Cardiac muscle cell (in vitro differentiated cells and primary cell): ENCODE measurements around the gene YTHDC2. TPM values are rescaled to one million over a fixed set of nuclear protein-coding genes. Genes with fewer than 3 reads are reported as not detected.

Source experiments
- DNase-seq, 2 donors: peaks; one replicate each; pipeline versions ENCODE4 v3.0.0 to v3.0.0-alpha.2; 2010 to 2017; ENCODE audit warnings: low read depth in 1 of 2, low spot score in 1 of 2
- H3K27ac ChIP-seq: fragments of 200-600 bp; sonication (generic); 2 replicates; pipeline ENCODE4 v1.5.1; 2016
- H3K27me3 ChIP-seq: fragments of 200-600 bp; sonication (generic); 2 replicates; pipeline ENCODE4 v1.6.0; 2016; ENCODE audit warnings: control low read depth
- H3K36me3 ChIP-seq: fragments of 200-600 bp; sonication (generic); 2 replicates; pipeline ENCODE4 v1.5.1; 2016; ENCODE audit warnings: control low read depth
- H3K4me1 ChIP-seq: fragments of 200-600 bp; sonication (generic); 2 replicates; pipeline ENCODE4 v1.8.1; 2017; ENCODE audit warnings: low read depth, mild to moderate bottlenecking, mixed run types
- H3K4me3 ChIP-seq: fragments of 200-600 bp; sonication (generic); 2 replicates; pipeline ENCODE4 v1.5.1; 2016; ENCODE audit warnings: mild to moderate bottlenecking
- H3K9me3 ChIP-seq: fragments of 200-600 bp; sonication (generic); 2 replicates; pipeline ENCODE4 v1.5.1; 2017; ENCODE audit warnings: low read depth, mild to moderate bottlenecking, control low read depth
- CTCF ChIP-seq: IDR thresholded peaks from 2 replicates; pipeline ENCODE4 v1.5.1; 2012; ENCODE audit warnings: low read depth, mild to moderate bottlenecking, low read length
- polyA plus RNA-seq: library from polyadenylated mRNA; unstranded; fragments of >200 nt; fragmentation: Nextera tagmentation; extraction: Ambion mirVana; gene quantifications from 2 replicates; pipeline ENCODE4 v1.2.1, GENCODE V29; 2016
- total RNA-seq: library from RNA; depleted of rRNA; stranded (reverse); fragments of >200 nt; gene quantifications from 2 replicates; pipeline ENCODE4 v1.2.3, GENCODE V29; 2016

The YTHDC2 gene
- total RNA-seq (8.7 and 16.1 TPM in 2 replicates), polyA plus RNA-seq (11.2 and 11.4 TPM in 2 replicates)

- TF ChIP-seq CTCF, result peak; percentile 23
- Histone ChIP-seq H3K9me3 (no peaks in the 10 kb centered on the region), H3K4me1 (no peaks in the 10 kb centered on the region), H3K36me3 (no peaks in the 10 kb centered on the region), H3K4me3 (peak within 1 kb of the TSS; percentile 69), H3K27me3 (no peaks in the 10 kb centered on the region), H3K27ac (peak within 1 kb of the TSS; percentile 89)
- DNase-seq, result peak; percentile 92
These were observed at the start of gene YTHDC2 for GRCh38 chr5:113513384-113514288. YTHDC2 (plus strand) TSS chr5:113513694; CDS start chr5:113513896, 202 bp downstream.

DNA sequence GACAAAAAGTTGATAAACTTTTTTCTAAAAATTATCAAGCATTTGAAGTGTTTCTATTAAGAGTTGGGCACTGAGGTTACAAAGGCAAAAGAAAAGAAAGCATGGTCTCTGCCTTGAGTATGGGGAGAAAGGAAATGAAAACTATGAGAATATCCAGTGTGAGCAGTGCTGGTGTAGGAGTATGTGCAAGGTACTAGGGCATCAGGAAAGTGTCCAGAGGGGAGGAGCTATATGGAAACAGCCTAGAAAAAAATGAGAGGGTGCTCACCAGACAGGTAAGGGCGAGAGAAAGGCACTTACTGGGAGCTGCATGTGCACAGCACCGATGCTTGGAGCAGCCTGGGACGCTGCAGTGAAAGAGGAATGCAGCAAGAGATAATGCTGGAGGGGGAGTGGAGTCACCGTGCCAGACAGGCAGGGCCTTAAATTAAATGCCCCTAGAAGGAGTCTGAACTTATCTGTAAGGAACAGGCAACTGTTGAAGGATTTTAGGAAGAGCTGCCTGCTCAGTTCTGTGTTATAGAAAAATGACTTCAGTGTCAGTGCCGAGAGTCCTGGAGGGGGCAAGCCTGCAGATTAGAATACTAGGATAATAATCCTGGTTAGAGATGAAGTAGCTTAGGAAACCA, 39.3 kb upstream of the YTHDC2 start:
- H3K4me1 ChIP-seq, result peaks cover 11% of the 10 kb centered on the region
- H3K27ac ChIP-seq, result peak overlapping the region; percentile 70
- no peaks in the 10 kb centered on the region for H3K36me3 ChIP-seq
- no peak for TF ChIP-seq CTCF
- H3K27me3 ChIP-seq, result no peaks in the 10 kb centered on the region
- H3K9me3 ChIP-seq, result no peaks in the 10 kb centered on the region
- peak; percentile 53 to 56 for DNase-seq
- H3K4me3 ChIP-seq, result no peak overlapping the region

DNA sequence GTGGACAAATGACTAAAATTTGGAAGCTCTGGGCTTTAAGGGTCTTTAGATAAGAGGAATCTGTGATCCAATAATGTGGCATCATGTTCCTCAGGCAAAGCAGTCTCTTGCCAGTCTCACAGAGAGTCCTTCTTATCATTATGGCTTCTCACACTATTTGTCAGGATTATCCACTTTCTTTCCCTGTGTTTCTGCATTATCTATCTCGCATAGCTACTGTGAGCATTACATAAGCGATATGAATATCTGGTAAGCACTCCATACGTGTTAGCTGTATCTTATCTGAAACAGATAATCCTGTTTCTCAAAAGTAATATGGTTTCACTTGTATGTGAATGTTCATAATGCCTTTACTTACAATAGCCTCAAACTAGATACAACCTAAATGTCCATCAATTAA, 34.8 kb upstream of the YTHDC2 start:
- H3K4me1 ChIP-seq, result peaks cover 9% of the 10 kb centered on the region
- no peaks in the 10 kb centered on the region for H3K27me3 ChIP-seq
- DNase-seq, result no peak
- H3K27ac ChIP-seq, result no peak overlapping the region
- no peaks in the 10 kb centered on the region for H3K36me3 ChIP-seq
- no peak for TF ChIP-seq CTCF
- H3K4me3 ChIP-seq, result no peak overlapping the region
- no peaks in the 10 kb centered on the region for H3K9me3 ChIP-seq

DNA sequence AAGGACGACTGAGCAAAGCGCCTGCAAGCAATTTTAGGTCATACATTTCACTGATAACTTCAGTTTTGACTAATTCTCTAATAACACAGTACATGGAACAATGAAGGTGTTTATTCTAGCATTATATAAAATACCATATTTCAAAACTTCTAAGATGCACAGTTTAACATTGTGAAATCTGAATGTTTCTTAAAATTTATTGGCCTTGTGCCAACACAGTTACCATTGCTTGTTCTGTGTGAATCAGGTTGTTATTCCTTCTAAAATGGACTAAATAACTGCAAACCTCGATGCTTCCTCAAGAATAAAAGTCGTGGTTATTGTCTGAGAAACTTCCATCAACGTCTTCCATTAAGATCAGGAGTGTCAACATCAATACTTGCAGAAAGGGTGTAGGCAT, 33.3 kb upstream of the YTHDC2 start:
- TF ChIP-seq CTCF, result no peak
- H3K27me3 ChIP-seq, result no peaks in the 10 kb centered on the region
- H3K36me3 ChIP-seq, result no peaks in the 10 kb centered on the region
- no peak overlapping the region for H3K4me3 ChIP-seq
- no peaks in the 10 kb centered on the region for H3K9me3 ChIP-seq
- no peak overlapping the region for H3K27ac ChIP-seq
- H3K4me1 ChIP-seq, result no peaks in the 10 kb centered on the region
- DNase-seq, result peak in 1 of 2 donors; percentile 38

GRCh38 chr5:113487416-113487780, 26.1 kb upstream of the YTHDC2 start:
- Histone ChIP-seq H3K36me3 (no peaks in the 10 kb centered on the region), H3K4me3 (peak overlapping the region; percentile 50), H3K4me1 (no peaks in the 10 kb centered on the region), H3K27me3 (peaks cover 18% of the 10 kb centered on the region), H3K9me3 (no peaks in the 10 kb centered on the region), H3K27ac (no peak overlapping the region)
- DNase-seq, result peak; percentile 18 to 24
- TF ChIP-seq CTCF, result no peak
